HEK293T (cell line): Measurements from ENCODE around the gene RNF144B.

Experiments used
- CTCF ChIA-PET: fragments of 350-600 bp; formaldehyde crosslinking; extraction: SDS; loops from one replicate; lab custom pipeline; 2021; ENCODE audit warnings: antibody characterized with exemption, inconsistent platforms; lab: Yijun Ruan, JAX
- POLR2A ChIA-PET: fragments of 350-600 bp; formaldehyde crosslinking; extraction: SDS; loops from one replicate; lab custom pipeline; 2020; ENCODE audit warnings: antibody characterized with exemption, inconsistent platforms; lab: Yijun Ruan, JAX
- DNase-seq: peaks from one replicate; pipeline ENCODE4 v3.0.0; 2012; ENCODE audit warnings: mixed read lengths; ENCODE audit errors: extremely low spot score
- ARNT ChIP-seq: fragments of 450-650 bp; IDR thresholded peaks from 2 replicates; pipeline ENCODE4 v1.6.1; 2017; ENCODE audit warnings: mild to moderate bottlenecking
- BHLHE40 ChIP-seq: fragments of 450-650 bp; IDR thresholded peaks from 2 replicates; pipeline ENCODE4 v1.6.1; 2016; ENCODE audit warnings: mild to moderate bottlenecking, moderate library complexity, borderline replicate concordance
- CTBP1 ChIP-seq: fragments of 450-650 bp; IDR thresholded peaks from 2 replicates; pipeline ENCODE4 v1.6.1; 2016; ENCODE audit warnings: borderline replicate concordance
- ELF4 ChIP-seq: fragments of 450-650 bp; IDR thresholded peaks from 2 replicates; pipeline ENCODE4 v1.6.1; 2017; ENCODE audit warnings: antibody characterized with exemption
- FOXA1 ChIP-seq: fragments of 450-650 bp; IDR thresholded peaks from 2 replicates; pipeline ENCODE4 v1.6.1; 2016; ENCODE audit warnings: mild to moderate bottlenecking
- FOXK2 ChIP-seq: fragments of 450-650 bp; IDR thresholded peaks from 2 replicates; pipeline ENCODE4 v1.6.1; 2016; ENCODE audit warnings: mild to moderate bottlenecking
- FOXM1 ChIP-seq: fragments of 450-650 bp; IDR thresholded peaks from 2 replicates; pipeline ENCODE4 v1.6.1; 2017; ENCODE audit warnings: mild to moderate bottlenecking, borderline replicate concordance
- HDGF ChIP-seq: fragments of 450-650 bp; IDR thresholded peaks from 2 replicates; pipeline ENCODE4 v1.6.1; 2017; ENCODE audit warnings: antibody characterized with exemption, borderline replicate concordance
- L3MBTL2 ChIP-seq: fragments of 450-650 bp; conservative IDR thresholded peaks from 2 replicates; pipeline ENCODE4 v1.6.1; 2016; ENCODE audit warnings: mild to moderate bottlenecking
- LEF1 ChIP-seq: fragments of 450-650 bp; IDR thresholded peaks from 2 replicates; pipeline ENCODE4 v1.6.1; 2017; ENCODE audit warnings: mild to moderate bottlenecking, borderline replicate concordance
- NFRKB ChIP-seq: fragments of 450-650 bp; IDR thresholded peaks from 2 replicates; pipeline ENCODE4 v1.6.1; 2016; ENCODE audit warnings: mild to moderate bottlenecking, moderate library complexity
- SP1 ChIP-seq: fragments of 450-650 bp; IDR thresholded peaks from 2 replicates; pipeline ENCODE4 v1.6.1; 2017
- SUZ12 ChIP-seq: fragments of 450-650 bp; IDR thresholded peaks from 2 replicates; pipeline ENCODE4 v1.6.1; 2016; ENCODE audit warnings: mild to moderate bottlenecking
- TARDBP ChIP-seq: fragments of 450-650 bp; IDR thresholded peaks from 2 replicates; pipeline ENCODE4 v1.6.1; 2016
- ZNF384 ChIP-seq: fragments of 450-650 bp; IDR thresholded peaks from 2 replicates; pipeline ENCODE4 v1.6.1; 2016
- TF ChIP-seq, protein P1 (sequence below): fragments of 450-650 bp; IDR thresholded peaks from 2 replicates; pipeline ENCODE4 v1.6.1; 2016

RNF144B gene

DNA sequence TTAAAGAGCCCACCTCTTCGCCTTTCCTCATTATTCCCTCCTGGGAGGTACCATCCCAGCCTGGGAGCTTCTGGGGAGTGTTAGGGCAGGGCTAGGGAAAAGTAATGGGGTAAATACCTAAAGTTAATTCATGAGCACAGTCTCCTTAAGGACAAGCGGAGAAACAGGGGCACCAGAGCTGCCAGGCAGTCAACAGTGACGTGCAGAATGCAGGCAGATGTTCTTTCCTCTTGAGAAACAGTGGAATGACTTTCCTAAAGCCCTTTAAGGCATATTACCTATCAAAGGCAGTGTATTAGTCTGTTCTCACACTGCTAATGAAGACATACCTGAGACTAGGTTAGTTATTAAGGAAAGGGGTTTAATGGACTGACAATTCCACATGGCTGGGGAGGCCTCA, 76.3 kb downstream of the RNF144B start:
- DNase-seq, result no peak
- no peak for TF ChIP-seq FOXK2
- TF ChIP-seq L3MBTL2, result no peak
- TF ChIP-seq ARNT, result no peak
- no peak for TF ChIP-seq BHLHE40
- no peak for TF ChIP-seq SUZ12
- no peak for TF ChIP-seq TARDBP
- TF ChIP-seq CTBP1, result no peak
- ChIA-PET POLR2A (no interaction called here), CTCF (no interaction called here)

DNA sequence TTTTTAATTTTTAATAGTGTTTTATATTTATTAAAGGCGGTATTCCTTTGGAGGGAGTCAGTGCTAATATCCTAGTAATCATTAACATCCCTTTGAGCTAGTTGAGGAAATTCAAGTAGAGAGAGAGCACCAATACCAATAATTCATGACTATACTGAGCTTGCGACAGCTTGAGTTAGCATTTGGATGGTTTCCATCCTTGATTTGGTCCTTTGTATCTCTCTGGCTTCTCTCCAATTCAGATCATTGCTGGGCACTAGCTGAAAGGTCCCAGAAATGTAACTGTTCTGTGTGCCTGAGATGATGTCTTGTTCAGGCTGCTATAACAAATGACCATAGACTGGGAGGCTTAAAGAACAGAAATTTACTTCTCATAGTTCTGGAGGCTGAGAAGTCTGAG, 77.0 kb downstream of the RNF144B start:
- TF ChIP-seq LEF1, result no peak
- TF ChIP-seq CTBP1, result no peak
- TF ChIP-seq TARDBP, result no peak
- TF ChIP-seq L3MBTL2, result no peak
- no peak for TF ChIP-seq BHLHE40
- TF ChIP-seq ELF4, result no peak
- TF ChIP-seq ZNF384, result no peak
- no peak for TF ChIP-seq NFRKB
- TF ChIP-seq SUZ12, result no peak
- TF ChIP-seq, protein P1, sequence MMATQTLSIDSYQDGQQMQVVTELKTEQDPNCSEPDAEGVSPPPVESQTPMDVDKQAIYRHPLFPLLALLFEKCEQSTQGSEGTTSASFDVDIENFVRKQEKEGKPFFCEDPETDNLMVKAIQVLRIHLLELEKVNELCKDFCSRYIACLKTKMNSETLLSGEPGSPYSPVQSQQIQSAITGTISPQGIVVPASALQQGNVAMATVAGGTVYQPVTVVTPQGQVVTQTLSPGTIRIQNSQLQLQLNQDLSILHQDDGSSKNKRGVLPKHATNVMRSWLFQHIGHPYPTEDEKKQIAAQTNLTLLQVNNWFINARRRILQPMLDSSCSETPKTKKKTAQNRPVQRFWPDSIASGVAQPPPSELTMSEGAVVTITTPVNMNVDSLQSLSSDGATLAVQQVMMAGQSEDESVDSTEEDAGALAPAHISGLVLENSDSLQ, result no peak
- TF ChIP-seq FOXK2, result no peak
- TF ChIP-seq FOXM1, result no peak
- no peak for TF ChIP-seq SP1
- no peak for TF ChIP-seq HDGF
- no peak for TF ChIP-seq FOXA1
- no peak for TF ChIP-seq ARNT
- CTCF ChIA-PET, result no interaction called here
- POLR2A ChIA-PET, result no interaction called here
- DNase-seq, result no peak

DNA sequence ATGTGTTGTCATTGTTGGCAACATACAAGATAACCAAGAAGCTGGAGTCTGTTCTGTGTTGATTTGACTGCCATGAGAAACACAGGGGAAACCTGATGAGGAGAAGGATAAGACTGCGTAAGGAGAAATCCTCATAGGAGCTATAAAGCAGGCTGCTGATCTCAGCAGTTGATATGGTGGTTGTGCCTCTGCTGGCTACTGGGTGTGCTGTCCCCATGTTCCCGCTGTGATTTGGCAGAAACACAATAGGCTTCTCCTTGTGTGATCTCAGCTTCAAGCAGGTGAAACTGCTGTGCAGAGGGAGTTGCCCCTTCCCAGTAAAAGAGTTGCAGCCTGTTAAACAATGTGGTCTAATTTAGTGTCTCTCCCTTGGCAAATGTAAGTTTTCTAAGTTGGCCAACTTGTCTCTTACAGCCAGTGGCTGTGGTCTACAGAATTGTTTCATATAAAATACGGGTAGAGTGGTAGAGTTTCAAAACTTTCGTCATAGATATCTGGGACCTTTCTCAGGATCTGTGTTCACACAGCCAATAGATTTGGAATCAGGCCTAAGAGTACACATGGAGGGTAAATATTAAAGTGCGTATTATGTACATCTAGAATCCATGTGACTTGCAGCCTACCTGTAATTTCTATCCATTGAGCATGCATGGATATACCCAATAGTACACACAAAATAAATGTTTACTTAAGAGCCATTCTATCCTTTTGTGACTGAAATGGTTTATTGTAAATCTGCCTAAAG, 78.4 kb downstream of the RNF144B start:
- CTCF ChIA-PET, result no interaction called here
- DNase-seq, result no peak
- TF ChIP-seq NFRKB, result no peak
- no peak for TF ChIP-seq SP1
- POLR2A ChIA-PET, result no interaction called here

DNA sequence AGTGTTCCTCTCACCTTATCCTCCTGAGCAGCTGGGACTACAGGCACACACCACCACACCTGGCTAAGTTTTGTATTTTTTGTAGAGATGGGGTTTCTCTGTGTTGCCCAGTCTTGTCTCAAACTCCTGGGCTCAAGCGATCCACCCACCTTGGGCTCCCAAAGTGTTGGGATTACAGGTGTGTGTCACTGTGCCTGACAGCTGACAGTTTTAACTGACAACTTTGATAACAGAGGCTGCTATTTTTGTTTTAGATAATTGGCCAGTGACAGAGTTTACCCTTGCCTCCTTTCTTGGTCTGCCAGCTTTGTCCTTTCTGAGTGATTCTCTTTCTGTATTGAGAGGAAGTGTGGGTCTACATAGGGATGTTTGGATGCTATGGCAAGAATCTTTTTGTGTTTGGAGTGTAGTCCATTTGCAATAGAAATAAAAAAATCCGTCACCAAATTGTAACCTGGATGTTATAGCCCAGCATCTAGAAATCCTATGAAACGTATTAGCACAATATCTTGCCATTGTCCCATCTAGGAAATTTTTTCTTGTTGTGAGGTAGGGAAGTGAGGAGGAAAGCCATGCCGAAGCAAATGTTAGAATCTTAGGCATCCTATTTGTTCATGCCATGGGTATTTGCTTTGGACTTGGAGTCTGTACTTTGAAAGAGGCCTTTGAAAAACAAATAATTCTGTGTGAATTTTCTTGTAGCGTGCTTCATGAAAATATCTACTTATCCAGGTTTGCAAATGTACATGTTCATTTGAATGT, 80.8 kb downstream of the RNF144B start:
- CTCF ChIA-PET, result no interaction called here
- POLR2A ChIA-PET, result no interaction called here
- no peak for TF ChIP-seq SUZ12
- TF ChIP-seq SP1, result no peak
- no peak for DNase-seq

DNA sequence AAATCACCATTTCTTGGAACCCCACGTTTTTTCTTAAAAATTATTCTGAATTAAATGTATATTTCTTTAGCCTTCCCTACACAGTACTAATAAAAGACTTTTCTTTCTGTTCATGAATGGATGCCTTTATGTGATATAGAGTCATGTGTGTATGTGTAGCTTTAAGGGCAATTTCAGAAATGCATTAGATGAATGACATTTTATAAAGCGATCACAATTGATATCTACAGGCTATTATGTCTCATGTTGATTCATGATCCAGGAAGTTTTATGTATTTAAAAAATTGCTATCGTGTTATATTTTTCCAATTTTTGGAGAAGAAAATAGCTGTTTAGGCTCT, 81.3 kb downstream of the RNF144B start:
- ChIA-PET POLR2A (no interaction called here), CTCF (no interaction called here)
- no peak for TF ChIP-seq SUZ12
- TF ChIP-seq ELF4, result no peak
- TF ChIP-seq HDGF, result no peak
- no peak for TF ChIP-seq FOXM1
- TF ChIP-seq FOXK2, result no peak
- TF ChIP-seq CTBP1, result no peak
- TF ChIP-seq ARNT, result no peak
- TF ChIP-seq NFRKB, result no peak
- TF ChIP-seq, protein P1, result no peak
- no peak for TF ChIP-seq L3MBTL2
- TF ChIP-seq ZNF384, result no peak
- no peak for TF ChIP-seq TARDBP
- TF ChIP-seq LEF1, result no peak
- no peak for TF ChIP-seq BHLHE40
- TF ChIP-seq FOXA1, result no peak
- TF ChIP-seq SP1, result no peak
- no peak for DNase-seq

DNA sequence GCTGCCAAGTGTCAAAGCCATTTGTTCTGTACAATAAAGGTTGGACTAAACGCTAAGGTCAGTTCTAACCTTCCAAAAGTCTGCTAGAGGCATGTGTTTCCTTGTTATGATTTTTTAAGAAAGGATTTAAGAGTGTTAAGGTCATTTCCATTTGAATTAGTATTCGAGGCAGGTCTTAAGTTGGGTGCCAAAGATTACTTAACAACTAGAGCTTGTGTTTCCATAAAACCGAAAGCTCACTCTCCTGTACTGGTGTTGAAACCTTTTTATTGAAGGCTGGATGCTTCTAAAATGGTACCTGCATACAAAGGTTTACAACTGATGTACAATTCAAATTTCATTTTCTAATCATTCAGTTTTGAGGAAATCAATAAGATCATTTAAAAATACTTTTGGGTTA, 82.4 kb downstream of the RNF144B start:
- TF ChIP-seq, protein P1, result no peak
- TF ChIP-seq FOXA1, result no peak
- no peak for TF ChIP-seq ARNT
- TF ChIP-seq SUZ12, result no peak
- TF ChIP-seq NFRKB, result no peak
- TF ChIP-seq CTBP1, result no peak
- TF ChIP-seq FOXK2, result no peak
- TF ChIP-seq FOXM1, result no peak
- TF ChIP-seq LEF1, result no peak
- no peak for TF ChIP-seq BHLHE40
- TF ChIP-seq HDGF, result no peak
- TF ChIP-seq L3MBTL2, result no peak
- TF ChIP-seq ZNF384, result no peak
- CTCF ChIA-PET, result no interaction called here
- no peak for DNase-seq
- POLR2A ChIA-PET, result no interaction called here
